Psoas muscle (tissue), 8 donors: ENCODE data around the gene MRPL23. TPM values are rescaled to one million over a fixed set of nuclear protein-coding genes. Genes with fewer than 3 reads are reported as not detected.

Experiments used
- ATAC-seq, 4 donors: fragments of 200-7000 bp; cut with Tn5 transposase; one replicate each; pipeline ENCODE4 v1.9.1; 2020; ENCODE audit warnings: moderate library complexity in 3 of 4, mild to moderate bottlenecking in 2 of 4
- DNase-seq, 2 donors: peaks; one replicate each; pipeline ENCODE4 v3.0.0-alpha.2; 2020
- H3K27ac ChIP-seq: fragments of 200-600 bp; one replicate; pipeline ENCODE4 v1.8.0; 2022
- H3K27me3 ChIP-seq, 3 donors: fragments of 200-600 bp in 1 of 3; one replicate each; pipeline versions ENCODE4 v1.6.1 to v1.8.0; 2013 to 2022; ENCODE audit warnings: low read length in 2 of 3, mild to moderate bottlenecking in 2 of 3, moderate library complexity in 1 of 3; ENCODE audit not compliant: insufficient read depth in 3 of 3
- H3K36me3 ChIP-seq, 2 donors: fragments of 200-600 bp in 1 of 2; one replicate each; pipeline versions ENCODE4 v1.6.1 to v1.8.0; 2013 to 2022; ENCODE audit warnings: low read depth in 1 of 2, mild to moderate bottlenecking in 1 of 2, moderate library complexity in 1 of 2; ENCODE audit not compliant: insufficient read depth in 1 of 2
- H3K4me1 ChIP-seq: fragments of 200-600 bp; one replicate; pipeline ENCODE4 v1.8.0; 2022
- H3K4me3 ChIP-seq: fragments of 200-600 bp; one replicate; pipeline ENCODE4 v1.8.0; 2022; ENCODE audit warnings: mild to moderate bottlenecking
- H3K9me3 ChIP-seq: fragments of 200-600 bp; one replicate; pipeline ENCODE4 v1.8.0; 2022
- CTCF ChIP-seq: fragments of 200-600 bp; IDR thresholded peaks from one replicate; pipeline ENCODE4 v1.8.0; 2022; ENCODE audit warnings: antibody characterized with exemption
- WGBS, 3 donors: extraction: QIAGEN DNeasy Blood & Tissue Kit; methylation state at CpG; one replicate each; pipeline versions ENCODE4 v1.1.6 to v1.1.7; 2013; 5-methylcytosine and 5-hydroxymethylcytosine counted together
- intact Hi-C, 2 donors: fragments of 100-400 bp; cut with DNase I; formaldehyde crosslinking; loops; one replicate each; pipeline versions ENCODE4 v1.11.0 to v1.14.2; 2022
- polyA plus RNA-seq, 3 donors: library from polyadenylated mRNA; stranded (reverse); fragments of 200-250 nt; gene quantifications; one replicate each; pipeline ENCODE4 v1.2.3, GENCODE V29; 2013
- total RNA-seq, 4 donors: library from RNA; stranded (reverse); fragmentation: NEBNext Ultra II Directional in 2 of 4; extraction: Animal tissue kit (Norgen Biotek cat#: 25700) in 2 of 4; gene quantifications; one replicate each; pipeline versions ENCODE4 v1.2.1 to v1.2.4, GENCODE V29; 2021 to 2023
- donor health status: healthy with polysubstance abuse.
- donor health status: DM: no; HTN: no; CAD: no; lungs with moderate emphysema.
- donor health status: Bipolar disorder and iron deficiency.
- donor health status: healthy.
- donor health status: DM: yes; HTN: yes; CAD: no.
- donor health status: DM: no; HTN: no; CAD: no.
- donor health status: DM: no; HTN: no; CAD: no.
- donor health status: DM: yes; HTN: yes; CAD: no.

MRPL23 gene
- total and polyA plus RNA-seq, 7 donors = 46.3 to 163 (median 84.0) TPM

GRCh38 chr11:1975185-1975584 lies 28.1 kb downstream of the MRPL23 start:
- Histone ChIP-seq H3K4me3 (no peak overlapping the region), H3K4me1 (no peaks in the 10 kb centered on the region), H3K36me3 (no peaks in the 10 kb centered on the region), H3K27me3 (no peaks in the 10 kb centered on the region), H3K9me3 (no peaks in the 10 kb centered on the region), H3K27ac (no peak overlapping the region)
- ATAC-seq (peak in 3 of 4 donors; percentile 47 to 70 (median 66)), DNase-seq (no peak)
- intact Hi-C loops = no loop called here
- no CpG with 5 or more reads among the region's 13 CpGs for WGBS, 3 donors
- TF ChIP-seq CTCF = no peak

GRCh38 chr11:1978720-1979473 lies 31.8 kb downstream of the MRPL23 start:
- ATAC-seq = peak; percentile 19 to 48 (median 40)
- DNase-seq = peak in 1 of 2 donors; percentile 24
- intact Hi-C loops = no loop called here
- H3K4me1 ChIP-seq = no peaks in the 10 kb centered on the region
- no peaks in the 10 kb centered on the region for H3K27me3 ChIP-seq
- H3K4me3 ChIP-seq = no peak overlapping the region
- no peak overlapping the region for H3K27ac ChIP-seq
- no peaks in the 10 kb centered on the region for H3K9me3 ChIP-seq
- no peak for TF ChIP-seq CTCF
- no peaks in the 10 kb centered on the region for H3K36me3 ChIP-seq
- 50 to 76% methylated on average over 2 to 8 of the region's 26 CpGs; no CpG with 5 or more reads in 1 of the 3 donors for WGBS, 3 donors

GRCh38 chr11:1979607-1980006 lies 32.5 kb downstream of the MRPL23 start:
- Histone ChIP-seq H3K27ac (no peak overlapping the region), H3K36me3 (no peaks in the 10 kb centered on the region), H3K4me1 (no peaks in the 10 kb centered on the region), H3K27me3 (no peaks in the 10 kb centered on the region), H3K9me3 (no peaks in the 10 kb centered on the region), H3K4me3 (no peak overlapping the region)
- no peak for TF ChIP-seq CTCF
- intact Hi-C loops = no loop called here
- WGBS, 3 donors = 53 to 93% methylated on average over 2 to 4 of the region's 11 CpGs; no CpG with 5 or more reads in 1 of the 3 donors
- DNase-seq (no peak), ATAC-seq (no peak)

GRCh38 chr11:1982873-1983600 lies 35.9 kb downstream of the MRPL23 start:
- H3K4me1 ChIP-seq = no peaks in the 10 kb centered on the region
- ATAC-seq (peak in 3 of 4 donors; percentile 7 to 31 (median 22)), DNase-seq (no peak)
- H3K36me3 ChIP-seq = no peaks in the 10 kb centered on the region
- WGBS, 3 donors = no CpG with 5 or more reads among the region's 26 CpGs
- no peaks in the 10 kb centered on the region for H3K27me3 ChIP-seq
- H3K27ac ChIP-seq = no peak overlapping the region
- no peaks in the 10 kb centered on the region for H3K9me3 ChIP-seq
- intact Hi-C loops = no loop called here
- TF ChIP-seq CTCF = no peak
- H3K4me3 ChIP-seq = no peak overlapping the region
